Measurements from ENCODE around the gene RBMS1.

RBMS1 gene

DNA sequence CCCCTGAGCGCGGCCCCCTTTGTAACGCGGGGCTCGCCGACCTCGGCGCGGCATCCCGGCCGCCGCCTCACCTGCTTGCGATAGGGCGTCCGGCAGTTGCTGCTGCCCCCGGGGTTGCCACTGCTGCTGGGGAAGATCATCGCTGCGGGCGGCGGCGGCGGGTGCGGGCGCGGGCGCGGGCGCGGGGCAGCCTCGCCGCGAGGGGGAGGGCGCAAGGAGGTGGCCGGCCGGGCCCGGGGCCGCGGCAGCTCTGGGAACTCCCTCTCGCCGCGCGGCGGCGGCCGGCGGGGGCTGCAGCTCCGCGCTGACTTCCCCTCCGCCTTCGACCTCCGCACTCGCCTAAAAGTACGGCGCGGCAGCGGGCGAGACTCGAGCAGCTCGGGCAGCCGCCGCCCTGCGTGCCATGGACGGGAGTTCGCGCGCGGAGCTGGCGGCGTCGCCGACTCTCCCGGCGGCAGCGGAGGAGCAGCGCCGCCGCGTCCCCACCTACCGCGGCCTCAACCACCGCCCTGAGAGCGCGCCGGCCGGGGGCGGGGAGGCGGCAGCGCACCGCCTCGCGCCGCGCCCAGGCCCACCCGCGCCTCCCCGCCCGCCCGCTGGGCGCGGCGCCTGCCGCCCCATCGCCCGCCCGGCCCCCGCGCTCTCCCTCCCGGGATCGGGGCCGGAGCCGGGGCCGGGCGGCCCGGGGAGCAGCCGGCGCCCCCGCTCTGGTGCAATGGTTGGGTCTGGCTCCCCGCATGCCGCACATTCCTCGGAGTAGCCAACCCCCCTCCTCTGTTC is 86.0 kb downstream of the RBMS1 start:
- DNase-seq, result no peak

DNA sequence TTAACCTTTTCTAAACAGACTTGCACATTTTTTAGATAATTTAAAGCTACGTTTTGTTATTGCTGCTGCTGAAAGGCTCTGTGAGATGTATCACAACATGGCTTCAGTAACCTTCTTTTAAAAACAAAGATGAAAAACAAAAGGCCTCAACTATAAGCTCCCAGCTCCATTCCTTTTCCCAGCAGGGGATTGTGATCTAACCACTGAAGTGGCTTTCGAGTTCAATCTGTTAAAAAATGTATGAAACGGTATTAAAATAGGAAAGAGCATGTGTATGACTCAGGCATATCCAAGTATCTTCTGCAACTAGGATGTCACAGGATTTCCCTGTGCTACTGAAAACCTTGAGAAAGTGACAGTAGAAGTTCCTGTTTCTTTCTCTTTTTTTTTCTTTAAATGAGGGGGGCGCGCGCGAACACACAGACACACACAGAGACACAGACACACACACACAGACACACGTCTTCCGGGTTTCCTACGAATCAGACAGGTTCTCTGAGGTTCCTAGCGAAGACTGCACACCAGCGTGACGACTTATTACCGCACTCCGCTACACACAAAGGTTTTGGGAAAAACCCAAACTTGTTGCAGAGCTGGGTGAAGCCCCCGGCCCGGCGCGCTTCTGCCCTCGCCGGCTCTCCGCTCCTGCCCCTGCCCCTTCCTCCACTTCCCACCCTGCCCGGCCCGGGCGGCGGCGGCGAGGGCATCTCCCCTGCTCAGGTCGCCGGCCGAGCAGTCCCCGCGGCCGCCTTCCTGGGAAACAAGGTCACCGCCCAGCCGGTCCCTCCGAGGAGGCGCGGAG is 86.8 kb downstream of the RBMS1 start:
- DNase-seq, result no peak

DNA sequence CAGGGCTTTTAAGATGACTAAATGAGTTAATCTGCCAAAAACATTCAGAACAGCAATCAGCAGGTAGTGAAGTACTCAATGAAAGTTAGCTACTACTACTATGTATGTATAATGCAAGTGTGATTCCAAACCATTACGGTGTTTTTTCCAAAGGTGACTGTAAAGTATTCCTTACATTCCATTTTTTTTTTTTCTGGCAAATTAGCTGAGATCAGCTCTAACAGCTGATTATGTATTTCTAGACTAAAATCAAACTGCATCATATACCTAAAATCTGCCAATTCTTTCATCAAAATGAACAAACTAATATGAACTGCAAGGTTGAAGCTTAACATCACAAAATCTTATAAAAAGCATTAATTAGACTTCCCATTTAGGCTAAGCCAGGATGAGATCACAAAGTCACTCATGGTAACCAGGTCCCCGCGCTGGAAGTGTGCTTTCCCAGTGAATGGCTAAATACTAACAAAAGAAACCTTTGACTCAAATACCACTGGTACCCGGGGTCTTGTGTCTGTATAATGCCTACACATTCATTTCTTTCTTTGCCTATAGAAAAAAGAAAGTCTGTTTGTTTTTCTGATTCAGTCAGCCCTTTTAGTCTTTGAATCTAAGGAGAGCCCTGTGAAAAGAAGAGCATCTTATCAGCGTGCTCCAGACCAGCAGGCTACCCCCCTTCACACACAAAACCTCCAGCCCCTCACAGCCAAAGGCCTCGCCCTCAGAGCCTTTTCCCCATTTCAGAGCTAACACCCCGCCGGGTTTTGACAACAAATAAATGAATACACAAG is 88.3 kb downstream of the RBMS1 start:
- no peak for DNase-seq

- no peak for DNase-seq
These were observed 90.3 kb downstream of the RBMS1 start for GRCh38 chr2:160402997-160403979.

GRCh38 chr2:160402501-160402900 is 91.1 kb downstream of the RBMS1 start:
- DNase-seq, result no peak

DNA sequence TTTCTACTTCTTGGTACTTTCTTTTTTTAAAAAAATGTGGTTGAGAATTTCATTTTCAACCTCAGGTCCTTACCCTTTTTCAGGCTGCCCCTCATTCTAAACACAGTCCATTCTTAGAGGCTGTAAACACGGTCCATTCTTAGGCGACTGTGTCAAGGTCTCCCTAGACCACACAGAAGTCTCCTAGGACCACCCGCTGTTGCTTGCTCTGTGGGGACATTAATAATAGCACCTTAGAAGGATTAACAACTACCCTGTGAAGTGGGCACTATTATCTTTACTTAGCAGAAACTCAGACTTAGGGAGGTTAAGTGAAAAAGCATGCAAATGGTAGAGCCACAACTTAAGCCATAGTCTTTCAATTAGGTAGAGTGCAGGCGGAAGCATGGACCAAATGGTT is 91.7 kb downstream of the RBMS1 start:
- DNase-seq, result no peak

GRCh38 chr2:160399880-160400279 is 93.7 kb downstream of the RBMS1 start:
- no peak for DNase-seq

DNA sequence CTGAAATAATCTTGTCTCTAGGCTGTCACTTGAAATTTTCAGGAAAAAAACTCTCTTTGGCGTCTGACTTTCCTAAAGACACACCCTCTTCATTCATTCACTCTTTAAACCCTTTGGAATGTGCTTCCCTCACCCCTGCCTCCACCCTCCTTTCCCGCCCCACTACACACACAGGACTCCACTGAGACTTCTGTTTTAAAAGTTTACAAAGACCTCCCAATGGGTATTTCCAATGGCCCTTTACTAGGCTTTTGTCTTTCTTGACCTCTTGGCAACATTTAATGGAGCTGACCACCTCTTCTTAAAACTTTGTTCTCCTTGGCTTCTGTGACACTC is 96.1 kb downstream of the RBMS1 start:
- no peak for DNase-seq

- no peak for DNase-seq
These were observed 99.5 kb downstream of the RBMS1 start for GRCh38 chr2:160394153-160394552.

DNA sequence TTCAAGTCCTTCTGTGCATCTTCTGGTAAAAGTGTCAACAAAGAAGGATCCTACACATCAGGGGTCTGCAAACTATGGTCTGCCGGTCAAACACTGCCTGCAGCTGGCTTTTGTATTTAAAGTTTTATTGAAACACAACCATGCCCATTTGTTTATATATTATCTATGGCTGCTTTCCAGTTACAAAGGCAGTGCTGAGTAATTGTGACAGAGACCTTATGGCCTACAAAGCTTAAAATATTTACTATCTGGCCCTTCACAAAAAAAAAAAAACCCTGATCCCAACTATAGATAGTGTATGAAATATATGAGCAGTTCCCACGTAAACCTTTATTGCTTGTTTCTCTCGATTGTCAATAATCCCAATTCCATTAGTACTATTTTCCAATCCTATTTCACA is 101.4 kb downstream of the RBMS1 start:
- DNase-seq, result no peak

DNA sequence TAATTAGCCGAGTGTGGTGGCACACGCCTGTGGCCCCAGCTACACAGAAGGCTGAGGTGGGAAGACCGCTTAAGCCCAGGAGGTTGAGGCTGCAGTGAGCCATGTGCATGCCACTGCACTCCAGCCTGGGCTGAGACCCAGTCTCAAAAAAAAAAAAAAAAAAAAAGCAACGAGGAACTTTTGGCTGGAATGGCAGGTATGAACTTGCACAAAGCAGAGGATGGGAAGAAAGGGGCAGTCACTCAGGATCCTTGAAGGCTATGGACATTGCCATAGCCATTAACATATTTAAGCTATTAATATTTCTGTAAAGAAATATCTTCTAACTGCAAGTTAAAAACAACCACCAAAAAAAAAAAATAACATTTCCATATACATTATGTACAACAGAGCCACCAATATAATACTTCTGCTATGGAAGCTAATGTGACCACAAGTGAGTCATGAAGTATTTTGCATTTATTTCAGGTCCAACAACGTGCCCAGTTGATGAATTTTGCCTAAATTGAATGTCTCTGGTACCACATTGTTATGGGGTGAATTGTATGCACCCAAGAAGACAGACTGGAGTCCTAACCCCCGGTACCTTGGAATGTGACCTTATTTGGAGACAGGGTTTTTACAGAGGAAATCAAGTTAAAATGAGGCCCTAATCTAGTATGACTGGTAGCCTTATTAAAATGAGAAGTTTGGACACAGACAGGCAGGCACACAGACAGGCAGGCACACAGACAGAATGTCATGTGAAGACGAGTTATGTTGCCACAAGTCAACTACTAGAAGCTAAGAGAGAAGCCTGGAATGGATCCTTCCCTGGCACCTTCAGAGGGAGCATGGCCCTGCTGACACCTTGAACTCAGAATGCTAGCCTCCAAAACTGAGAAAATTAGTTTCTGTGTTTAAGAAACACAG is 102.8 kb downstream of the RBMS1 start:
- DNase-seq, result no peak

DNA sequence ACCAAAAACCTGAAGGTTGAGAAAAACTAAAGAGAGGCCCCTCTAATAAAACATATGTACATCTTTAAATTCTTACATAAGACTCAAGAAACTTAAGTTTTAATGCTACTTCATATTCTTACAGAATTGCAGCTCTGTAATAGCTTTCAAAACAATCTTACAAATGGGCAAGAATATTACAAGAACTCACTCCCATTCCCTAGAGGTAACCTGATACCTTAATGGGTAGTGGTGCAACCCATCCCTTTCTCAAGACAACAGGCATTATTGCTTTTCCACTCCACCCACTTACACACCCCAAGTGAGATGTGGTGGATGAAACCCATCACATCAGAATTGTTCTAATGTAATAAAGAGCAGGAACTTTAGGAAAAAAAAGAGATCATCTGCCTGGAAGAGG is 103.7 kb downstream of the RBMS1 start:
- DNase-seq, result no peak

- no peak for DNase-seq
These were observed 104.9 kb downstream of the RBMS1 start for GRCh38 chr2:160388464-160389263.

- no peak for DNase-seq
These were observed 105.9 kb downstream of the RBMS1 start for GRCh38 chr2:160387558-160388262.

DNA sequence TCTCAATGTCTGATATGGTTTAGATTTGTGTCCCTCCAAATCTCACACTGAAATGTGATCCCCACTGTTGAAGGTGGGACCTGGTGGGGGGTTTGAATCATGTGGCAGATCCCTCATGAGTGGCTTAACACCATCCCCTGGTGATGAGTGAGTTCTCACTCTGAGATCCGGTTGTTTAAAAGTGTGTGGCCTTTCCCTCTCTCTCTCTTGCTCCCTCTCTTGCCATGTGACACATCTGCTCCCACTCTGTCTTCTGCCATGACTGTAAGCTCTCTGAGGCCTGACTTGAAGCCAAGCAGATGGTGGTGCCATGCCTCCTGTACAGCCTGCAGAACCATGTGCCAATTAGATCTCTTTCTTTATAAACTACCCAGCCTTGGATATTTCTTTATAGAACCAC is 108.8 kb downstream of the RBMS1 start:
- no peak for DNase-seq

DNA sequence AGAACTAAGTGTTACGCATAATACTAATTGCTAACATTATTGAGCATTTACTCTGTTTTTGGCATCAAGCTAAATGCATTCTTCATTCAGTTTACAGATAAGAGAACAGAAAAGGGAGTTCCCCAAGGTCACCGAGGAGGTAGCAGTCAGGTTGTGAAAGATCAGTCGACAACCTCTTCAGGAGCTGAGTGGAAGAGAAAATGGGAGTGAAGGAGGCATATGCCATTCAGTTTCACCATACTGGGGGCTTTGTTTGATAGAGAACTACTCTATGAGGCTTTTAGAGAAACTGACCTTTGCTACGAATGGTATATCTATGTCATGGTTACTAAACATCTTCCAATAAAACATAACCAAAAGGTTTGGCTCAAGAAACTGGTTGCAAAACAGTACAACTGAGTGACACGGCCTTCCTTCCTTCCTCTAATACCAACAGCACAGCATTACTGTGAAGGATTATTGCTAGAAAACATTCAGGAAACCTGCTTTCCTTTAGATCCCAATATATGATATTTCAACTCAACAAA is 112.1 kb downstream of the RBMS1 start:
- DNase-seq, result no peak

DNA sequence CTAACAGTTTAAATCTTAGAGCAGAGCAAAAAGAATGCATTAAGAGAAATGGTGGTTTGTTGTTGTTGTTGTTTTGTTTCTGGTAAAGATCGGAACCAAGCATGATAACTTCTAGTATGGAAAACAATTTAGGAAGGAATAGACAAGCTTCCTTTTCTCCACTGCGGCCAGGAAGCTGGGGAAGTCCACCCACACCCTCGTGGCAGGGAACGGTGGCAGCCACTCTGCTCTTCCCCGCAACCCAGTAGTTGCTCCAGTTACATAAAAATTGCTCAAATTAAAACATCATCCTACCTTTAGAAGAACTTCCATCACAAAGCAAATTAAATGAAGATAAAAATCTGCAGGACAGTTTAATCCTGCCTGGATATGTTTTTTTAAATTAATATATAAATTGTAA is 113.0 kb downstream of the RBMS1 start:
- DNase-seq, result no peak

DNA sequence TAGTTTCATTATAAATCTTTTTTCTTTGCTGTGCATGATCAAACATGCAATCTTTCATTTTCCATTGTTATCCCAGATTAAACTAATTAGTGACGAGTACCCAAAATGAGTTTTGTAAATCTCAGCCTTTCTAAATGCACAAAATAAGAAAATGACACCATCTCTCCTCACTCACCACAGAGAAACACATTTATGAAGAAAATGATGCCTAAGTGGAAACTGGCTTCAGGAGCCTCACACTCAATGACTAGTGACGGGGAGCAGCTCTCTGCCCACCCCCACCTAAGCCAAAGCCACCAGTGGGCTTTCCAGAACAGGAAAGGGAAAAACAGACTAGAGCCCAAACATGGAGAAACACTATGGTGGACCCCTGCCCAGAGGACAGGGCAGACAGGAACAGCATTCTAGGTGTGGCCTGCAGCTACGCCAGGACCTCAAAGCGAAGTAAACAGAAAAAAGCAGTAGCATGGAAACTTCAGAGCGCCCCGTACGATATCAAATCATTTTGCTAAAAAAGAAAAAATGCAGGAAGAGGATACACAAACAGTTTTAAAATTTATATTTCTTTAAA is 113.5 kb downstream of the RBMS1 start:
- no peak for DNase-seq

GRCh38 chr2:160379399-160379798 is 114.2 kb downstream of the RBMS1 start:
- DNase-seq, result no peak
